Neural progenitor cell (in vitro differentiated cells): ENCODE results near the gene IFIT1B.

ENCODE experiments used
- CTCF ChIP-seq: fragments of 200-600 bp; sonication (generic); IDR thresholded peaks from 2 replicates; pipeline ENCODE4 v1.5.1; 2017; ENCODE audit warnings: antibody characterized with exemption, mild to moderate bottlenecking
- EZH2 ChIP-seq: fragments of 200-600 bp; sonication (generic); IDR thresholded peaks from 2 replicates; pipeline ENCODE4 v1.6.1; 2017; ENCODE audit warnings: antibody characterized with exemption, mild to moderate bottlenecking, moderate library complexity
- EZH2phosphoT487 ChIP-seq: fragments of 200-600 bp; sonication (generic); IDR thresholded peaks from 2 replicates; pipeline ENCODE4 v1.6.1; 2017; ENCODE audit warnings: antibody characterized with exemption

GRCh38 chr10:89352802-89353201 is 25.1 kb upstream of the IFIT1B start:
- no peak for TF ChIP-seq CTCF
- TF ChIP-seq EZH2phosphoT487 = no peak
- no peak for TF ChIP-seq EZH2
